ENCODE measurements around the gene GLI2.
A peak's percentile ranks its signal among the peaks of the same experiment; 100 is the strongest.

The GLI2 gene

GRCh38 chr2:120758181-120759144, 22.8 kb downstream of the GLI2 start:
- no peak for DNase-seq (ENCODE audit: low spot score)

GRCh38 chr2:120759543-120760331, 24.1 kb downstream of the GLI2 start:
- DNase-seq (ENCODE audit: low spot score): no peak

- DNase-seq (ENCODE audit: low spot score): no peak
These were observed 24.9 kb downstream of the GLI2 start for GRCh38 chr2:120760446-120761135.

- no peak for DNase-seq (ENCODE audit: low spot score)
These were observed 25.6 kb downstream of the GLI2 start for GRCh38 chr2:120761164-120761861.

GRCh38 chr2:120761911-120762310, 26.2 kb downstream of the GLI2 start:
- DNase-seq (ENCODE audit: low spot score): no peak

GRCh38 chr2:120762341-120763061, 26.8 kb downstream of the GLI2 start:
- no peak for DNase-seq (ENCODE audit: low spot score)

- no peak for DNase-seq (ENCODE audit: low spot score)
These were observed 27.8 kb downstream of the GLI2 start for GRCh38 chr2:120763508-120763907.

- no peak for DNase-seq (ENCODE audit: low spot score)
These were observed 28.3 kb downstream of the GLI2 start for GRCh38 chr2:120763931-120764330.

GRCh38 chr2:120764492-120764891, 28.8 kb downstream of the GLI2 start:
- DNase-seq (ENCODE audit: low spot score): no peak

GRCh38 chr2:120764991-120765677, 29.5 kb downstream of the GLI2 start:
- DNase-seq (ENCODE audit: low spot score): no peak

GRCh38 chr2:120765678-120766469, 30.2 kb downstream of the GLI2 start:
- peak; percentile 66 for DNase-seq (ENCODE audit: low spot score)

- no peak for DNase-seq (ENCODE audit: low spot score)
These were observed 31.0 kb downstream of the GLI2 start for GRCh38 chr2:120766470-120767351.

- DNase-seq (ENCODE audit: low spot score): no peak
These were observed 31.9 kb downstream of the GLI2 start for GRCh38 chr2:120767486-120768005.

- no peak for DNase-seq (ENCODE audit: low spot score)
These were observed 32.7 kb downstream of the GLI2 start for GRCh38 chr2:120768112-120769048.

GRCh38 chr2:120769076-120769786, 33.6 kb downstream of the GLI2 start:
- DNase-seq (ENCODE audit: low spot score): no peak

- no peak for DNase-seq (ENCODE audit: low spot score)
These were observed 34.1 kb downstream of the GLI2 start for GRCh38 chr2:120769787-120770120.

- DNase-seq (ENCODE audit: low spot score): no peak
These were observed 34.5 kb downstream of the GLI2 start for GRCh38 chr2:120770176-120770575.
